H9 (cell line): ENCODE results near the gene DAB2IP. TPM values are rescaled to one million over a fixed set of nuclear protein-coding genes. Genes with fewer than 3 reads are reported as not detected.
A peak's percentile ranks its signal among the peaks of the same experiment; 100 is the strongest.

Source experiments
- DNase-seq: peaks from one replicate; pipeline ENCODE4 v3.0.0-alpha.2; 2017
- H2AFZ ChIP-seq: one replicate; pipeline ENCODE4 v1.6.1; 2013; ENCODE audit warnings: mild to moderate bottlenecking, low read length, control low read depth, moderate library complexity
- H2AK5ac ChIP-seq: 2 replicates; pipeline ENCODE4 v1.6.1; 2013; ENCODE audit warnings: low read length, control low read depth, mixed read lengths; ENCODE audit not compliant: insufficient read length
- H2BK120ac ChIP-seq: one replicate; pipeline ENCODE4 v1.6.1; 2013; ENCODE audit warnings: low read depth, mild to moderate bottlenecking, low read length, control low read depth, inconsistent platforms; ENCODE audit not compliant: poor library complexity, severe bottlenecking
- H2BK12ac ChIP-seq: 2 replicates; pipeline ENCODE4 v1.6.1; 2013; ENCODE audit warnings: low read length, control low read depth, mixed read lengths, low read depth; ENCODE audit not compliant: insufficient read length
- H2BK15ac ChIP-seq: 2 replicates; pipeline ENCODE4 v1.6.1; 2013; ENCODE audit warnings: low read depth, low read length, control low read depth
- H2BK20ac ChIP-seq: one replicate; pipeline ENCODE4 v1.6.1; 2013; ENCODE audit warnings: low read depth, mild to moderate bottlenecking, low read length, control low read depth, inconsistent platforms; ENCODE audit not compliant: poor library complexity, severe bottlenecking
- H2BK5ac ChIP-seq: 2 replicates; pipeline ENCODE4 v1.6.1; 2013; ENCODE audit warnings: low read length, control low read depth, mixed read lengths; ENCODE audit not compliant: insufficient read length
- H3K14ac ChIP-seq: 2 replicates; pipeline ENCODE4 v1.6.1; 2013; ENCODE audit warnings: low read length, control low read depth; ENCODE audit not compliant: insufficient read depth
- H3K18ac ChIP-seq: 2 replicates; pipeline ENCODE4 v1.6.1; 2013; ENCODE audit warnings: low read depth, mild to moderate bottlenecking, mixed read lengths, low read length, control low read depth; ENCODE audit not compliant: insufficient read length
- H3K23ac ChIP-seq: 2 replicates; pipeline ENCODE4 v1.6.1; 2013; ENCODE audit warnings: low read length, control low read depth, mixed read lengths, low read depth; ENCODE audit not compliant: insufficient read length
- H3K23me2 ChIP-seq: 2 replicates; pipeline ENCODE4 v1.6.1; 2013; ENCODE audit warnings: low read depth, mild to moderate bottlenecking, mixed read lengths, low read length, control low read depth; ENCODE audit not compliant: insufficient read length, poor library complexity, severe bottlenecking
- H3K27ac ChIP-seq: 2 replicates; pipeline ENCODE4 v1.5.1; 2013; ENCODE audit warnings: low read length, control low read depth, mixed read lengths, low read depth; ENCODE audit not compliant: insufficient read length
- H3K27me3 ChIP-seq: 2 replicates; pipeline ENCODE4 v1.6.1; 2013; ENCODE audit warnings: low read length, control low read depth, inconsistent platforms; ENCODE audit not compliant: insufficient read depth
- H3K4ac ChIP-seq: 2 replicates; pipeline ENCODE4 v1.6.1; 2013; ENCODE audit warnings: low read depth, mild to moderate bottlenecking, control low read depth, inconsistent platforms, low read length, moderate library complexity
- H3K4me1 ChIP-seq: 2 replicates; pipeline ENCODE4 v1.6.1; 2013; ENCODE audit warnings: low read length, control low read depth, inconsistent platforms; ENCODE audit not compliant: insufficient read depth
- H3K4me2 ChIP-seq: 2 replicates; pipeline ENCODE4 v1.6.1; 2013; ENCODE audit warnings: low read length, control low read depth, mixed read lengths; ENCODE audit not compliant: insufficient read length, insufficient read depth
- H3K56ac ChIP-seq: 2 replicates; pipeline ENCODE4 v1.6.1; 2013; ENCODE audit warnings: low read depth, mild to moderate bottlenecking, mixed read lengths, low read length, control low read depth; ENCODE audit not compliant: insufficient read length
- H3K79me1 ChIP-seq: 2 replicates; pipeline ENCODE4 v1.6.1; 2013; ENCODE audit warnings: low read depth, mild to moderate bottlenecking, moderate library complexity, low read length, control low read depth, inconsistent platforms; ENCODE audit not compliant: insufficient read depth, poor library complexity, severe bottlenecking
- H3K79me2 ChIP-seq: 2 replicates; pipeline ENCODE4 v1.6.1; 2013; ENCODE audit warnings: low read length, control low read depth, inconsistent platforms; ENCODE audit not compliant: insufficient read depth
- H3K9ac ChIP-seq: 2 replicates; pipeline ENCODE4 v1.6.1; 2013; ENCODE audit warnings: low read length, control low read depth, mixed read lengths; ENCODE audit not compliant: insufficient read length; ENCODE audit errors: extremely low read depth
- H3K9me3 ChIP-seq: one replicate; pipeline ENCODE4 v1.6.1; 2013; ENCODE audit warnings: low read depth, low read length, inconsistent platforms; ENCODE audit not compliant: control insufficient read depth
- H3T11ph ChIP-seq: one replicate; pipeline ENCODE4 v1.6.1; 2013; ENCODE audit warnings: mild to moderate bottlenecking, low read length, control low read depth, inconsistent platforms
- H4K20me1 ChIP-seq: one replicate; pipeline ENCODE4 v1.6.1; 2013; ENCODE audit not compliant: control insufficient read depth, insufficient read length, insufficient read depth
- H4K5ac ChIP-seq: 2 replicates; pipeline ENCODE4 v1.6.1; 2013; ENCODE audit warnings: low read depth, mild to moderate bottlenecking, mixed read lengths, low read length, control low read depth; ENCODE audit not compliant: insufficient read length
- H4K8ac ChIP-seq: replicated peaks from 2 replicates; pipeline ENCODE4 v1.6.1; 2013; ENCODE audit warnings: low read length, control low read depth, mixed read lengths, low read depth; ENCODE audit not compliant: insufficient read length
- H4K91ac ChIP-seq: 2 replicates; pipeline ENCODE4 v1.6.1; 2013; ENCODE audit warnings: low read depth, mild to moderate bottlenecking, moderate library complexity, mixed read lengths, low read length, control low read depth; ENCODE audit not compliant: insufficient read length
- H3K27ac Mint-ChIP-seq, 3 experiments: 2 replicates in 2 of 3; 3 replicates in 1 of 3; pipeline ENCODE4 v1.8.0; 2020 to 2021; ENCODE audit warnings: mixed read lengths in 3 of 3, mild to moderate bottlenecking in 1 of 3, moderate library complexity in 1 of 3
- H3K27me3 Mint-ChIP-seq: 2 replicates; pipeline ENCODE4 v1.8.0; 2021; ENCODE audit warnings: low read depth, mild to moderate bottlenecking, moderate library complexity, mixed read lengths
- H3K36me3 Mint-ChIP-seq, 3 experiments: 2 replicates in 2 of 3; 3 replicates in 1 of 3; pipeline ENCODE4 v1.8.0; 2020 to 2021; ENCODE audit warnings: low read depth in 3 of 3, mixed read lengths in 3 of 3; ENCODE audit not compliant: insufficient read depth in 1 of 3
- H3K4me1 Mint-ChIP-seq, 2 experiments: 2 replicates each; pipeline ENCODE4 v1.8.0; 2020; ENCODE audit warnings: mixed read lengths in 2 of 2
- H3K4me3 Mint-ChIP-seq, 2 experiments: 2 replicates in 1 of 2; 3 replicates in 1 of 2; pipeline ENCODE4 v1.8.0; 2020 to 2021; ENCODE audit warnings: mild to moderate bottlenecking in 2 of 2, mixed read lengths in 2 of 2, moderate library complexity in 1 of 2
- H3K9me3 Mint-ChIP-seq, 2 experiments: 2 replicates in 1 of 2; 3 replicates in 1 of 2; pipeline ENCODE4 v1.8.0; 2020; ENCODE audit warnings: mild to moderate bottlenecking in 2 of 2, mixed read lengths in 2 of 2, moderate library complexity in 1 of 2
- CTCF ChIP-seq: fragments of 200-600 bp; sonication (generic); conservative IDR thresholded peaks from 3 replicates; pipeline ENCODE4 v1.8.0; 2021; ENCODE audit warnings: antibody characterized with exemption, mild to moderate bottlenecking
- WGBS: extraction: QIAGEN DNeasy Blood & Tissue Kit; methylation state at CpG from one replicate; pipeline ENCODE4 v1.1.7; 2013; ENCODE audit warnings: missing lambda C conversion rate, low lambda C conversion rate, mixed read lengths; ENCODE audit not compliant: insufficient read length; ENCODE audit errors: extremely low coverage; 5-methylcytosine and 5-hydroxymethylcytosine counted together
- total RNA-seq: library from RNA; stranded (reverse); gene quantifications from 2 replicates; pipeline ENCODE4 v1.2.1, GENCODE V29; 2021

The DAB2IP gene
- total RNA-seq, 1 experiment from 2014 or later, result 22.6 TPM

GRCh38 chr9:121742923-121743322 is 91.5 kb downstream of the DAB2IP start:
- Histone ChIP-seq H3K79me2 (no peaks in the 10 kb centered on the region), H3K9me3 (no peaks in the 10 kb centered on the region), H3K27me3 (no peaks in the 10 kb centered on the region), H3K79me1 (no peaks in the 10 kb centered on the region), H3T11ph (no peak overlapping the region), H3K9ac (no peak overlapping the region), H2BK120ac (no peak overlapping the region), H3K56ac (no peak overlapping the region), H2AFZ (no peak overlapping the region), H3K18ac (no peak overlapping the region), H2BK12ac (no peak overlapping the region), H4K5ac (no peak overlapping the region), H4K91ac (no peak overlapping the region), H3K14ac (no peak overlapping the region), H4K20me1 (no peaks in the 10 kb centered on the region), H3K27ac (no peak overlapping the region), H3K23ac (no peak overlapping the region), H4K8ac (no peak overlapping the region), H3K23me2 (no peaks in the 10 kb centered on the region), H2BK20ac (no peak overlapping the region), H2BK15ac (no peak overlapping the region), H3K4ac (no peak overlapping the region), H3K4me2 (no peak overlapping the region), H3K4me1 (peaks cover 14% of the 10 kb centered on the region; the same call in 1 of the 2 replicates), H2AK5ac (no peak overlapping the region), H2BK5ac (no peak overlapping the region)
- DNase-seq, result no peak
- H3K27me3 Mint-ChIP-seq, result no peaks in the 10 kb centered on the region
- H3K4me1 Mint-ChIP-seq, result peaks cover 49 to 54% of the 10 kb centered on the region in 2 experiments
- H3K36me3 Mint-ChIP-seq, result no peaks in the 10 kb centered on the region; a peak in 1 of 7 replicates
- no peak for TF ChIP-seq CTCF
- H3K4me3 Mint-ChIP-seq, result no peak overlapping the region
- no peaks in the 10 kb centered on the region for H3K9me3 Mint-ChIP-seq
- no CpG with 5 or more reads among the region's 3 CpGs for WGBS
- peak overlapping the region in 1 of 3 experiments; percentile 13; a peak in 1 of 7 replicates for H3K27ac Mint-ChIP-seq
